Thoracic aorta (tissue), 2 donors: ENCODE results near the gene BRD4. TPM values are rescaled to one million over a fixed set of nuclear protein-coding genes. Genes with fewer than 3 reads are reported as not detected.
A peak's percentile ranks its signal among the peaks of the same experiment; 100 is the strongest.

Experiments
- ATAC-seq: fragments of 150-250 bp; one replicate; pipeline ENCODE4 v1.8.0; 2017; ENCODE audit warnings: low read depth; ENCODE audit not compliant: insufficient number of reproducible peaks, low FRiP score
- DNase-seq: peaks from one replicate; pipeline ENCODE4 v3.0.0-alpha.2; 2020; ENCODE audit warnings: low spot score
- H3K27ac ChIP-seq, 2 donors: fragments of 200-600 bp; sonication (generic); 1 replicate in 1 of 2; 2 replicates in 1 of 2; pipeline ENCODE4 v1.5.1; 2016; ENCODE audit warnings: mild to moderate bottlenecking in 2 of 2, moderate library complexity in 2 of 2
- H3K27me3 ChIP-seq: fragments of 200-600 bp; sonication (generic); replicated peaks from 2 replicates; pipeline ENCODE4 v1.6.0; 2016; ENCODE audit warnings: mild to moderate bottlenecking; ENCODE audit not compliant: insufficient read depth
- H3K36me3 ChIP-seq: fragments of 200-600 bp; sonication (generic); one replicate; pipeline ENCODE4 v1.5.1; 2016
- H3K4me1 ChIP-seq, 2 donors: fragments of 200-600 bp; sonication (generic); 1 replicate in 1 of 2; 2 replicates in 1 of 2; pipeline versions ENCODE4 v1.5.1 to v1.6.0; 2016; ENCODE audit warnings: low read depth in 2 of 2, mild to moderate bottlenecking in 1 of 2; ENCODE audit not compliant: control insufficient read depth in 1 of 2
- H3K4me3 ChIP-seq: fragments of 200-600 bp; sonication (generic); 2 replicates; pipeline ENCODE4 v1.5.1; 2016; ENCODE audit warnings: mild to moderate bottlenecking
- H3K9me3 ChIP-seq: fragments of 200-600 bp; sonication (generic); 2 replicates; pipeline ENCODE4 v1.5.1; 2016
- CTCF ChIP-seq: fragments of 200-600 bp; sonication (generic); IDR thresholded peaks from one replicate; pipeline ENCODE4 v1.5.1; 2019; ENCODE audit warnings: antibody characterized with exemption
- total RNA-seq, 2 donors: library from RNA; depleted of rRNA; stranded (reverse); fragments of >200 nt; gene quantifications; one replicate each; pipeline versions ENCODE4 v1.1.0 to v1.2.3, GENCODE V29; 2016

The BRD4 gene
- total RNA-seq, 2 donors from 2014 or later: 49.0 to 70.9 TPM

GRCh38 chr19:15257782-15258181, 74.6 kb downstream of the BRD4 start:
- no peak for ATAC-seq
- Histone ChIP-seq H3K27ac (no peak overlapping the region), H3K27me3 (no peaks in the 10 kb centered on the region), H3K4me1 (peaks cover 8 to 16% of the 10 kb centered on the region in 2 donors), H3K36me3 (peaks cover 94% of the 10 kb centered on the region), H3K9me3 (no peaks in the 10 kb centered on the region), H3K4me3 (no peak overlapping the region)
- DNase-seq: no peak
- TF ChIP-seq CTCF: no peak

GRCh38 chr19:15256708-15257331, 75.5 kb downstream of the BRD4 start:
- no peak for ATAC-seq
- peak overlapping the region in 1 of 2 donors; percentile 21 for H3K27ac ChIP-seq

GRCh38 chr19:15255359-15255990, 76.9 kb downstream of the BRD4 start:
- Histone ChIP-seq H3K27me3 (no peaks in the 10 kb centered on the region), H3K4me1 (peaks cover 17 to 36% of the 10 kb centered on the region in 2 donors), H3K4me3 (no peak overlapping the region), H3K36me3 (peaks cover 78% of the 10 kb centered on the region), H3K9me3 (no peaks in the 10 kb centered on the region), H3K27ac (no peak overlapping the region)
- DNase-seq: no peak
- ATAC-seq: no peak
- TF ChIP-seq CTCF: no peak

More at GRCh38 chr19:15256708-15257331, 75.5 kb downstream of the BRD4 start:
- H3K36me3 ChIP-seq: peaks cover 90% of the 10 kb centered on the region
- H3K4me1 ChIP-seq: peaks cover 11 to 25% of the 10 kb centered on the region in 2 donors
- DNase-seq: no peak
- TF ChIP-seq CTCF: no peak
- no peaks in the 10 kb centered on the region for H3K9me3 ChIP-seq
- no peaks in the 10 kb centered on the region for H3K27me3 ChIP-seq
- no peak overlapping the region for H3K4me3 ChIP-seq

- TF ChIP-seq CTCF: no peak
- DNase-seq: no peak
- no peaks in the 10 kb centered on the region for H3K9me3 ChIP-seq
- peak overlapping the region in 1 of 2 donors; percentile 100 for H3K27ac ChIP-seq
- no peak overlapping the region for H3K4me3 ChIP-seq
- H3K4me1 ChIP-seq: peaks cover 21 to 45% of the 10 kb centered on the region in 2 donors
- no peak for ATAC-seq
- no peaks in the 10 kb centered on the region for H3K27me3 ChIP-seq
- peaks cover 68% of the 10 kb centered on the region for H3K36me3 ChIP-seq
Observed at GRCh38 chr19:15254547-15254946, 77.8 kb downstream of the BRD4 start.

GRCh38 chr19:15253513-15253912, 78.8 kb downstream of the BRD4 start:
- H3K27ac ChIP-seq: peak overlapping the region; percentile 100
- DNase-seq: no peak
- ATAC-seq: no peak
- H3K4me3 ChIP-seq: no peak overlapping the region
- H3K9me3 ChIP-seq: no peaks in the 10 kb centered on the region
- peaks cover 58% of the 10 kb centered on the region for H3K36me3 ChIP-seq
- H3K4me1 ChIP-seq: peaks cover 27 to 55% of the 10 kb centered on the region in 2 donors
- H3K27me3 ChIP-seq: no peaks in the 10 kb centered on the region
- TF ChIP-seq CTCF: no peak
